ENCODE measurements around the gene GATAD1. TPM values are rescaled to one million over a fixed set of nuclear protein-coding genes. Genes with fewer than 3 reads are reported as not detected.
"Not testable (repeated sequence)": the region's sequence is repeated elsewhere in the genome, so short reads cannot be mapped to it uniquely, and the experiment has no call there.

The GATAD1 gene
- polyA plus RNA-seq, 1 experiment, result 17.4 TPM

DNA sequence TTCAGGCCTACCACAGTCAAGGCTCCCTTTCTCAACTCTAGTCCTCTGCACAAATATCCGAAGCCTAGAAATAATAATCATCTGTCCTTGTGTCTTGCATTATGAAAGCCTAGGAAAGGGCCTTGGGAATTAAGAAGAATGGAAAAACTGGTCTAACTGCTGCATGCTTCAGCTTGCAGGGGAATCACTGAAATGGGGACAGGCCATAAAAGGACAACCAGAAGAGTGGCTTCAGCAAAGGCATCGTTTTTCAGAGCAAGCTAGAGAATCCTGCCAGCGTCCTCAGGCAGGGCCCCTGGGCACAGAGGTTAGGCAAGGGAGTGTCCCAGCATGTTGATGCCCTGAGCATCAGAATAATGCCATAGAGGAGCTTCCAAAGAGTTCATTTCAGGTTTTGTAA lies 17.2 kb downstream of the GATAD1 start:
- TF ChIP-seq, protein P1, sequence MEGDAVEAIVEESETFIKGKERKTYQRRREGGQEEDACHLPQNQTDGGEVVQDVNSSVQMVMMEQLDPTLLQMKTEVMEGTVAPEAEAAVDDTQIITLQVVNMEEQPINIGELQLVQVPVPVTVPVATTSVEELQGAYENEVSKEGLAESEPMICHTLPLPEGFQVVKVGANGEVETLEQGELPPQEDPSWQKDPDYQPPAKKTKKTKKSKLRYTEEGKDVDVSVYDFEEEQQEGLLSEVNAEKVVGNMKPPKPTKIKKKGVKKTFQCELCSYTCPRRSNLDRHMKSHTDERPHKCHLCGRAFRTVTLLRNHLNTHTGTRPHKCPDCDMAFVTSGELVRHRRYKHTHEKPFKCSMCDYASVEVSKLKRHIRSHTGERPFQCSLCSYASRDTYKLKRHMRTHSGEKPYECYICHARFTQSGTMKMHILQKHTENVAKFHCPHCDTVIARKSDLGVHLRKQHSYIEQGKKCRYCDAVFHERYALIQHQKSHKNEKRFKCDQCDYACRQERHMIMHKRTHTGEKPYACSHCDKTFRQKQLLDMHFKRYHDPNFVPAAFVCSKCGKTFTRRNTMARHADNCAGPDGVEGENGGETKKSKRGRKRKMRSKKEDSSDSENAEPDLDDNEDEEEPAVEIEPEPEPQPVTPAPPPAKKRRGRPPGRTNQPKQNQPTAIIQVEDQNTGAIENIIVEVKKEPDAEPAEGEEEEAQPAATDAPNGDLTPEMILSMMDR (IDR thresholded peaks at IDR 0.05; ENCODE audit: insufficient read depth, low read depth, low read length), result no peak
- Histone ChIP-seq H3K36me3 (ENCODE audit: control insufficient read depth, insufficient read depth, low read length) (no peaks in the 10 kb centered on the region), H3K27me3 (ENCODE audit: control insufficient read depth, insufficient read depth, low read length) (no peaks in the 10 kb centered on the region), H3K4me3 (ENCODE audit: low read depth, low read length) (no peak overlapping the region)
- CTCF ChIA-PET, result interaction anchor here (1.1 kb wide), 1 partner anchor 40 kb away, joined by 3 read pairs; no protein-coding TSS in a partner anchor
- POLR2A ChIA-PET, result no interaction called here
- DNase-seq (ENCODE audit: low read depth), result no peak

DNA sequence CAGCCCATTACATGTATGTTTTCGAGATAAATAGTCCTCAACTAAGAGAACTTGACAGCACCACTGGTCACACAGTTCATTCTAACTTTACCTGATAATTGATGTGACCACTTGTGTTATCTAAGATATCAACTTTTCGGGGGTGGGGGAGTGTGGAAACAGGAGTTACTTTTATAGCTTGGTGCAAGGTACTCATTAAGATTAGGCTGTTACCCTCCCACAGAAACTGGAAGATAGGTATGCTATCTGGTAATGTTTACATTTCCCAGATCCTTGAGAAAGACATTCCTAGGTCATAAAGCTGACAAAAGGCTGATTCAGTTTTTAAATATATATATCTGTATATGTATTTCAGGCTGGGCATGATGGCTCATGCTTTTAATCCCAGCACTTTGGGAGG lies 19.4 kb downstream of the GATAD1 start:
- no peaks in the 10 kb centered on the region for H3K27me3 ChIP-seq (ENCODE audit: control insufficient read depth, insufficient read depth, low read length)
- no peaks in the 10 kb centered on the region for H3K36me3 ChIP-seq (ENCODE audit: control insufficient read depth, insufficient read depth, low read length)
- DNase-seq (ENCODE audit: low read depth), result no peak
- ChIA-PET POLR2A (no interaction called here), CTCF (interaction anchor here (1.0 to 1.2 kb wide), 2 partner anchors 10 to 19 kb away, joined by 3 to 4 read pairs; partner anchors contain the start of gene GATAD1)
- TF ChIP-seq, protein P1 (IDR thresholded peaks at IDR 0.05; ENCODE audit: insufficient read depth, low read depth, low read length), result no peak
- H3K4me3 ChIP-seq (ENCODE audit: low read depth, low read length), result no peak overlapping the region

DNA sequence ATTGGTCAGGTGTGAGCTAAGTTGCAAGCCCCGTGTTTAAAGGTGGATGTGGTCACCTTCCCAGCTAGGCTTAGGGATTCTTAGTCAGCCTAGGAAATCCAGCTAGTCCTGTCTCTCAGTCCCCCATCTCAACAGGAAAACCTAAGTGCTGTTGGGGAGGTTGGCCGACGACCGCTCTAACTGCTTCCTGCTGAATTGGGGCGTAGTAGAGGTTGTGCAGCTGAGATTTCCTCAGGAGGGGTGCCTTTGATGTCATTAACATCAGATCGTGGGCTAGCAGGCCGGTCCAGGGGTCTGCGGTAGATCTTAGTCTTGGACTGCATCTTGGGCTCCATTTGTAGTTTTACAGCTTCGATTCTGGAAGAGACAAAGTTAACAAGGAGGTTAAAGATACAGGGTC lies 21.3 kb downstream of the GATAD1 start:
- H3K4me3 ChIP-seq (ENCODE audit: low read depth, low read length); H3K36me3 ChIP-seq (ENCODE audit: control insufficient read depth, insufficient read depth, low read length); H3K27me3 ChIP-seq (ENCODE audit: control insufficient read depth, insufficient read depth, low read length); DNase-seq (ENCODE audit: low read depth); CTCF ChIA-PET; POLR2A ChIA-PET: not testable (repeated sequence)

DNA sequence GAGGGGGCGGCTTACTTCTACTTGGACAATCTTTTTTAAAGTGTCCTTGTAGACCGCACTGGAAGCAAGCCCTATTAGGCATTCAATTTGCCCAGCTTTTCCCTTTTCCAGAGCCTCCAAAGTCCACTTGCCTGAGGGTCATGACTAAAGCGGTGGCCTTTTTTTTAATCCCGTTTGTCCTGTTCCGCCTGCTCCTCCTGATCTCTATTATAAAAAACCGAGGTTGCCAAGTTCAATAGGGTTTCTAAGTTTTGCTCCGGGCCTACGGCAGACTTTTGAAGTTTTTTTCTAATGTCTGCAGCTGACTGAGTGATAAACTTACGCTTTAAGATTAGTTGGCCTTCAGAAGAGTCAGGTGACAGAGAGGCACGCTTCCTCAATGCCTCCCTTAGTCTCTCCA lies 26.7 kb downstream of the GATAD1 start:
- POLR2A ChIA-PET; H3K4me3 ChIP-seq (ENCODE audit: low read depth, low read length); H3K27me3 ChIP-seq (ENCODE audit: control insufficient read depth, insufficient read depth, low read length); CTCF ChIA-PET; H3K36me3 ChIP-seq (ENCODE audit: control insufficient read depth, insufficient read depth, low read length); DNase-seq (ENCODE audit: low read depth): not testable (repeated sequence)

DNA sequence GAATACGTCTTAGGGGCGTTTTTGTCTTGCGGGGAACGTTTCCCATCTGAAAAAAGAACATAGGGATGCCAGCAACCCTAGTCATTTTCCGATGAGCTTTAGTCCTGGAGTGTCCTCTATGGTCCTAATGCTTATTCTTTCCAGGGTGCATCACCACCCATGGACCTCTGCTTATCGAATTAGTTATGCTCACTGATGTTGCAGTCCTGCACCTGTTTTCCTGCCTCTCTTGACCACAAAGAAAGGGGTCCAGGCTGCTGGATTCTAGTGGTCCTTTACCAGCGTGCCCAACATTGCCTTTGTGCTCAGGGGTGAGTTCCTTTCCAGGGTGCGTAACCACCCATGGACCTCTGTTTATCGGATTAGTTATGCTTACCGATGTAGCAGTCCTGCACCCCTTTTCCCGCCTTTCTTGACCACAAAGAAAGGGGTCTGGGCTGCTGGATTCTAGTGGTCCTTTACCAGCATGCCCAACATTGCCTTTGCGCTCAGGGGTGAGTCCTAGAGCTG lies 28.0 kb downstream of the GATAD1 start:
- H3K4me3 ChIP-seq (ENCODE audit: low read depth, low read length); DNase-seq (ENCODE audit: low read depth); CTCF ChIA-PET; POLR2A ChIA-PET; H3K36me3 ChIP-seq (ENCODE audit: control insufficient read depth, insufficient read depth, low read length); H3K27me3 ChIP-seq (ENCODE audit: control insufficient read depth, insufficient read depth, low read length): not testable (repeated sequence)

DNA sequence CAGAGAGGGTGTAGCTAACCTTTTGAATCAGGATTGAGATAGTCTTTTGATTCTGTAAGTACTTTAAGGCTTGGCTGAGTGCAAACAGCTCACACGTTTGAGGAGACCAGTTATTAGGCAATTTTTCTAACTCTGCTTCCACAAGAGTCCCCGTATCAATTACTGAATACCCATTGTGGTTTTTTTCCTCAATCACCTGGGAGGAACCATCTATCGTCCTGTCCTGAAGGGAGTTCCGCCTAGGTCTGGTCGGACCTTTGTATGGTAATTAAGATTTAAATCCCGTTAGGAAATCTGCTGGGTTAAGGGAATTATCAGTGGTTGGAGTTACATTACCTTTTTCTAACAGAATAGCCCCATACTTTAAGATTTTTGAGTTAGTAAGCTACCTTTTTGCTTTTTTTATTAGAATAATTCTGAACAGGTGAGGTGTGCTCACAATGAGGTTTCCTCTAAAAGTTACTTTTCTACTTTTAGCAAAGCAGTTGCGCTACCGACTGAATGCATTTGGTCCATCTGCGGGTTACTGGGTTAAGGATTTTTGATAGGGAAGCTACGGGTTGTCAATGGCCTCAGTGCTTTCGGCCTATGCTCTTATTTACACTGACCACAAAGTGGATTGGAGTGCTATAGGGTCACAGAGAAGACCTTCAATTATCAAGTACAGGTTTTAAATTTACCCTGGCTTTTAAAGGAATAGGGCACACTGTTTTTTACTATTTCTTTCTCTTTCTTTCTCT lies 28.7 kb downstream of the GATAD1 start:
- DNase-seq (ENCODE audit: low read depth); H3K36me3 ChIP-seq (ENCODE audit: control insufficient read depth, insufficient read depth, low read length); H3K4me3 ChIP-seq (ENCODE audit: low read depth, low read length); POLR2A ChIA-PET; H3K27me3 ChIP-seq (ENCODE audit: control insufficient read depth, insufficient read depth, low read length): not testable (repeated sequence)
- CTCF ChIA-PET, result interaction anchor here (1.0 kb wide), 1 partner anchor 646 kb away, joined by 3 read pairs; no protein-coding TSS in a partner anchor

DNA sequence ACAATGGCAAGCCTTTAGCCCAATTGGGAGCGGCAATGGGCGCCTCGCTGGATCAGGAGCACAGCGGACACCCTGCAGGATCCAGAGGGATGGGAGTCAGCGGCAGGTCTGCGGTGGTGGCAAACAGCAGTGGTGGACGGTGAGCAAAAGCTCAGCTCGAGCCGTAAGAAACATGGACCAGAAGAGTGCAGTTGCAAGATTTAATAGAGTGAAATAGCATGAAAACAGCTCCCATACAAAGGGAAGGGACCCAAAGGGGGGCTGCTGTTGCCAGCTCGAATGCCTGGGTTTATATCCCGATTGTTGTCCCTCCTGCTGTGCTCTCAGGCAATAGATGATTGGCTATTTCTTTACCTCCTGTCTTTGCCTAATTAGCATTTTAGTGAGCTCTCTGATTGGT lies 30.4 kb downstream of the GATAD1 start, which contains the start of gene ERVW-1:
TSS of gene ERVW-1 (minus strand) at position 266 of the 400 bp plus-strand sequence. CDS start 7,565 bp downstream, outside the sequence.
- POLR2A ChIA-PET; H3K27me3 ChIP-seq (ENCODE audit: control insufficient read depth, insufficient read depth, low read length); H3K36me3 ChIP-seq (ENCODE audit: control insufficient read depth, insufficient read depth, low read length); DNase-seq (ENCODE audit: low read depth); H3K4me3 ChIP-seq (ENCODE audit: low read depth, low read length); CTCF ChIA-PET: not testable (repeated sequence)

DNA sequence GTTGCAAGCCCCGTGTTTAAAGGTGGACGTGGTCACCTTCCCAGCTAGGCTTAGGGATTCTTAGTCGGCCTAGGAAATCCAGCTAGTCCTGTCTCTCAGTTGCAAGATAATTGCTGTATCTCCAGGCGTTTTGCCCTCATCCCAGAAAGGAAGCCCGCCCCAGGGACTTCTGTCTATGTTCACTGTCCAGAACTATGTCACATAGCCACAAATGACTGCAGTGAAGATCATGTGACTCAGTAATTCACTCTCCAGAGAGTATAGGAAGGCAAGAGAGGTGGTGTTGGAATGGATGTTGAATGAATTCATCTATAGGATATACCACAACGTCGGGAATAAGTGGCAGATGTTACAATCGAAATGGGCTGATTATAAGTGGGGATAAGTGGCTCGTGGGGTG lies 30.8 kb downstream of the GATAD1 start:
- H3K4me3 ChIP-seq (ENCODE audit: low read depth, low read length), result no peak overlapping the region
- ChIA-PET CTCF (no interaction called here), POLR2A (no interaction called here)
- DNase-seq (ENCODE audit: low read depth), result no peak
- H3K36me3 ChIP-seq (ENCODE audit: control insufficient read depth, insufficient read depth, low read length), result no peaks in the 10 kb centered on the region
- TF ChIP-seq, protein P1 (IDR thresholded peaks at IDR 0.05; ENCODE audit: insufficient read depth, low read depth, low read length), result no peak
- no peaks in the 10 kb centered on the region for H3K27me3 ChIP-seq (ENCODE audit: control insufficient read depth, insufficient read depth, low read length)
